ENCODE measurements around the gene GRK6.

The GRK6 gene

DNA sequence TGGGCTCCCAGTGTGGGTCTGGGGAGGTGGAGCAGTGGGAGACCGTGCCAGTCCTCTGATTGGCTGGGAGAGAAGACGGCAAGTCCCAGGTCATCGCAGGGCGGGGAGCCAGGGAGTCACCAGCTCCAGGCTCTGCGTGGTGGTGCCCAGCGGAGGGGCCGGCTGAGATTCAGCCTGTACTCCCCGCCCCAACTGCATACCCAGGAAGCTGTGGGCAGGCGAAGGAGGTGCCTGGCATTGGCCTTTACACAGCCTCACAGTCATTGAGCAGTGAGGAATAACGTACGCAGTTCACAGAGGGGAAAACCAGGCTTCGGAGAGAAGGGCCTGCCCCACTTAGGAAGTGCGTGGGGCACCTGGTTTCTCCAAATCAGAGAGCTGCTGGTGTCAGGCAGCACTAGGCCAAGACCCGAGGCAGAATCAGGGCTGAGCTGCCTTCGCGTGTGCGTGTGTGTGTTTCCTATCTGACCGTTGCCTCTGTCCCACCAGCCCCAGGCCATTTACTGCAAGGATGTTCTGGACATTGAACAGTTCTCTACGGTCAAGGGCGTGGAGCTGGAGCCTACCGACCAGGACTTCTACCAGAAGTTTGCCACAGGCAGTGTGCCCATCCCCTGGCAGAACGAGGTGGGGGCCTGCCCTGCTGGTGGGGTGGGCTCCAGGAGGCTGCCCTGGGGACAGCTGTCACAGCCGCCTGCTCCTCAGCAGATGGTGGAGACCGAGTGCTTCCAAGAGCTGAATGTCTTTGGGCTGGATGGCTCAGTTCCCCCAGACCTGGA is 13.9 kb downstream of the GRK6 start:
- peak; percentile 42 for DNase-seq (ENCODE audit: low read depth)

DNA sequence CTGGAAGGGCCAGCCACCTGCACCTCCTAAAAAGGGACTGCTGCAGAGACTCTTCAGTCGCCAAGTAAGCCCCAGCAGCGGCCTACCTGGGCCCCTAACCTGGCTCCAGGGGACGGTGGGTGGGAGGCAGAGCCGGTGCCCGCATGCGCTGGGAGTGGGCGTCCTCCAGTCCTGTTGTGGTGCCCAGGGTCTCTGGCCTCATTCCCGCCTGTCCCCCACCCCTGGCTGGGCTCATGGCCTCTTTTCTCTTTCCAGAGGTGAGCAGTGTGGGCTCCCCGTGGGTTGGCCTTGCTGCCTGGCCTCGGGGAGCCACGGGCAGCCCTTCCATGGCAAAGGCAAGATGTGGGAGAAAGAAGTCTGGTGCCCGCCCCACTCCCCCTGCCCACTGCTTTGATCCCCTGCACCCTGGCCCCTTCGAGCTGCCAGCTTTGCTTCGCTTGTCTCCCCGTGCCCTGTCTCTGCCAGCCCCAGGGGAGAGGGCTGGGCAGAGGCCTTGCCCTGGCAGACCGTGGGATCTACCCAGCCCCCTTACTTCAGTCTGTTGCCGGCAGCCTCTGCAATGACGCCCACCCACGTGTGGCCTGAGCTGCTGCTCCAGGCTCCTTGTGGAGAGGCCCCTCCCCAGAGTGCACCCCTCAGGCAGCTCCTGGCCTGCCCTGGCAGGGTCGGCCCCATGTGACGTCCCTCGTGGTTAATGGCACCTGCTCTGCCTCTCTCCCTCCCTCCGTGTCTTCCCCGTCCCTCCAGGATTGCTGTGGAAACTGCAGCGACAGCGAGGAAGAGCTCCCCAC is 14.7 kb downstream of the GRK6 start:
- DNase-seq (ENCODE audit: low read depth) = no peak

DNA sequence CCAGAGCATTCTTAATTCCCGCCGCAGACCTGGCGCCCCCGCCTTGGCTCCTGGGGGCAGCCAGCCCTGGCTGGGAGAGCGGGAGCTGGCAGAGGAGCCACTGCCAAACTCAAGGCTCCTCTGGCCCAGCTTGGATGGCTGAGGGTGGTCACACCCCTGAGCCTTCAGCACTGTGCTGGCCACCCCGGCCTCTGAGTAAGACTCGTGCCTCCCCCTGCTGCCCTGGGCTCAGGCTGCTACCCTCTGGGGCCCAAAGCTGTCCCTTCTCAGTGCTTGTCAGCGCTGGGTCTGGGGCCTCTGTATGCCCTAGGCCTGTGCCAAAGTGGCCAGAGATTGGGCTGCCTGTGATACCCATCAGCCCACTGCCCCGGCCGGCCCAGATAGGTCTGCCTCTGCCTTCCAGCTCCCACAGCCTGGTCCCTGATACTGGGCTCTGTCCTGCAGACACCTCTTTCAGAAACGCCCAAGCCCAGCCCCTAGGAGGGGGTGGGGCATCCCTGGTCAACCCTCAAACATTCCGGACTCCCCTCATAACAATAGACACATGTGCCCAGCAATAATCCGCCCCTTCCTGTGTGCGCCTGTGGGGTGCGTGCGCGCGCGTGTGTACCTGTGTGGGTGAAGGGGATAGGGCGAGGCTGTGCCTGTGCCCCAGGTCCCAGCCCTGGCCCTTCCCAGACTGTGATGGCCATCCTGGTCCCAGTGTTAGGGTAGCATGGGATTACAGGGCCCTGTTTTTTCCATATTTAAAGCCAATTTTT is 15.8 kb downstream of the GRK6 start:
- DNase-seq (ENCODE audit: low read depth) = no peak

DNA sequence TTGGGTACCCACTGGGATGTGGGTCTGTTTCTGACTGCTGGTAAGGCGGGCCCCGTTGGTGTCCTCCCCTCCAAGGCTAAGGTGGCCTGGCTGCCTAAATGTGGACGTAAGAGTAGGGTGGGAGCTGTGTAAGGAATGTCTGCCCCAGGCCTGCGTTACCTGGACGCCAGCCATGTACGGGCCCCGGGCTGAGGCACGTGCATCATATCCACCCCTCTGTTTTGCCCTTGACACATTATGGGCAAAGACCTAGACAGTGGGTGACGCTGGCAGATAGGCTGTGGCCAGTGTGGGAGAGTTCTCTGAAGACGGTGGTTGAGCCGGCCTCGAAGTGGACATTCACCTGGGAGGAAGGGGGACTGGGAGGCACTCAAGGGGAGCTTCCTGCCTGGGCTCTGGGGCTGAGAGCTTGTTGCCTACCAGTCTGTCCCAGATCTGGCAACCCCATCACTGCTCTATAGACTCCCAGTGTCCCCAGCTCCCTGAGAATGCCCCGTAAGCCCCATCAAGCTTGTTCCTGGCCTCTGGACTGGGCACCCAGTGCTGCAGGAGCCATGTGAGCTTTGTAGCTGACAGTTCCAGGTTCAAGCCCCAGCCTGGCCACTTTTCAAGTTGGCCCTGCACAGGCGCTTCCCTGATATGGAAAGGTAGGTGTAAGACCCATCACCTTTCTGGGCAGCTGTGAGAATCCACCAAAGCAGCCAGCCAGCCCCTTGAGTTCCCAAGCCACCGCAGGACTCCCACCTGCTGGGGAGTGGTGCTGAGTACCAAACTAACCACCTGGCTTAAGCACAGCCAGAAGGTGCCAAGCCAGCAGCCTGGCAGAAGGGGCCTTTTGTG is 16.9 kb downstream of the GRK6 start:
- DNase-seq (ENCODE audit: low read depth) = no peak

DNA sequence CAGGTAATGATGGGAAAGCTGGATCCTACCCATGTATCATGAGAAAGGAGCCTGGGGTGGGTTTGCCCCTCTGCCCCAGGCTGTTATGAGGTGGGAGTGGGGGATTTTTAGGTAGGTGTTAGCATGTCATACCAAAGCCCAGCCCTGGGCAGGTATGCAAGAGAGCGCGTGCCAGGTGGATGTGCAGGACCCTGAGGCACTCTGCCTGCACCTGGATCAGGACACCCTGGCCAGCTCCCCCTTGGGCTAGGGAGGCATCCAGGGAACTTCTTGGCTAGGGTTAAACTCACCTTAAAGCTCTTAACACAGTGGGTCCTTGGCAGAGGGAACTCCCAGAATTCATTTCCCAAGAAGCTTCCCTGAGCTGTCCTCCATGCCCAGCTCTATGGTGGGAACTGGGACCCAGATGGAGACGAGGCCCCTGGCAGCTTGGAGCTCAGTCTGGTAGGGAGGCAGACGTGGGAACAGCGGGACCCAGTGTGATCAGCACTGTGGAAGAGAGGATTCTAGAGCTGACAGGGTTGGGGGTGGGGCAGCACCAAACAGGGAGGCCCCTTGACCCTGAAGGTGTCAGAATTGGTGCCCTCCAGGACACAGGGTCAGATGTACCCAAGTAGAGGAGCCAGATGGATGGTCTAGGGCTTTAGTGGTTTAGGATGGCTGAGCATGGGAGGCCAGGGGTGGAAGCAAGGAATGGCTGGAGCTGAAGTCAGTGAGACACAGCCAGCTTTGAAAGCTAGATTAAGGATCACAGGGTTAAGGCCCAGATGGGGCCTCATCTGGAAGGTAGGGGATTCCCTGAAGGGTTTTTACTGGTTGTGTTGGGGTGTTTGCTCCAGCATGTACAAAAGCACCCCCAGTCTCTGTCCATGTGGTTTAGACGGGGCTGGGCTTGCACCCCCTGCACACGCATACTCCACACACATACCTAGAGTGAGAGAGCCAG is 17.9 kb downstream of the GRK6 start:
- no peak for DNase-seq (ENCODE audit: low read depth)

DNA sequence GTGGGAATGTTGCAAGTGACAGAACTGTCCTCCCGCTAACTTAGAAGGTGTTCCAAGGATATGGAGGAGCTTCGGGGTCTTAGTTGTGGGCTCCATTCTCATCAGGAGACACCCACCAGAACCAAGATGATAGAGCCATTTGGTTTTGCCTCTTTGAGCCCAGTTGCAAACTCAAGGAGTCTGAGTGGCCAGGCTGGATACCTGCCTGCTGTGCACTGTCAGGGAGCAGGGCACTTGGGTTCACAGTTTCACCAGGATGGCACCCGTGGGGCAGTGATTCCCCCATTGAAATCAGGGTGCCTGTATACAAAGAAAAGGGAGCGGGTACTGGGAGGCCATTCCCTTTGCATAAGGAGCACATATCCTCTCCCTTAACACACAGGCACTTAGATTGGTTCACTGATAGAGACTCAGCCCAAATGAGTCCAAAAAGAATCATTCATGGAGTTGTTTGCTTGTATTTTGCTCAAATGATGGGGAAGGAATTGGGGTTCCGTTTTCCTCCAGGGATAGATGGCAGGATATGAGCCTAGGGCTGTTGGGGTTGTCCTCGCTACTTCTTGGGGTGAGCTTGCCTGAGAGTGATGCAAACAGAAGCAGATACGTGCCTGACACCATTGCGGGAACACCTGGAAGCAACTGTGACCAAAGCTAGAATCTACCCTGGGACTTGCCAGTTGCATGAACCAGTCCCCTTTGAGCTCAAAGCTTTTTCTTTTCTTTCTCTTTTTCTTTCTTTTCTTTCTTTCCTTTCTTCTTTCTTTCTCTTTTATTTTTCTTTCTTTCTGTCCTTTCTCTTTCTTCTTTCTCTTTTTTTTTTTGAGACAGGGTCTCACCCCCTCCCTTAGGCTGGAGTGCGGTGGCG is 18.8 kb downstream of the GRK6 start:
- DNase-seq (ENCODE audit: low read depth) = no peak

DNA sequence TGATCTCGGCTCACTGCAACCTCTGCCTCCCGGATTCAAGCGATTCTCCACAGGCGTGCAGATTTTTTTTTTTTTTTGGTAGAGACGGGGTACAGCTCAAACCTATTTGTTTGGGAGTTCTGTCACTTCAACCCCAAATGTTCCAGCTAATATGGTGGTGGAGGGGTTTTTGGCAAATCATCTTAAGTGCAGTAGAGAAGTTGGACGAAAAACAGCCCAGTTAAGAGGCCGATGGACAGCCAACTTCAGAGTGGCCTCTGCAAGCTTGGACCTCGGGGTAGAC is 19.4 kb downstream of the GRK6 start:
- no peak for DNase-seq (ENCODE audit: low read depth)

DNA sequence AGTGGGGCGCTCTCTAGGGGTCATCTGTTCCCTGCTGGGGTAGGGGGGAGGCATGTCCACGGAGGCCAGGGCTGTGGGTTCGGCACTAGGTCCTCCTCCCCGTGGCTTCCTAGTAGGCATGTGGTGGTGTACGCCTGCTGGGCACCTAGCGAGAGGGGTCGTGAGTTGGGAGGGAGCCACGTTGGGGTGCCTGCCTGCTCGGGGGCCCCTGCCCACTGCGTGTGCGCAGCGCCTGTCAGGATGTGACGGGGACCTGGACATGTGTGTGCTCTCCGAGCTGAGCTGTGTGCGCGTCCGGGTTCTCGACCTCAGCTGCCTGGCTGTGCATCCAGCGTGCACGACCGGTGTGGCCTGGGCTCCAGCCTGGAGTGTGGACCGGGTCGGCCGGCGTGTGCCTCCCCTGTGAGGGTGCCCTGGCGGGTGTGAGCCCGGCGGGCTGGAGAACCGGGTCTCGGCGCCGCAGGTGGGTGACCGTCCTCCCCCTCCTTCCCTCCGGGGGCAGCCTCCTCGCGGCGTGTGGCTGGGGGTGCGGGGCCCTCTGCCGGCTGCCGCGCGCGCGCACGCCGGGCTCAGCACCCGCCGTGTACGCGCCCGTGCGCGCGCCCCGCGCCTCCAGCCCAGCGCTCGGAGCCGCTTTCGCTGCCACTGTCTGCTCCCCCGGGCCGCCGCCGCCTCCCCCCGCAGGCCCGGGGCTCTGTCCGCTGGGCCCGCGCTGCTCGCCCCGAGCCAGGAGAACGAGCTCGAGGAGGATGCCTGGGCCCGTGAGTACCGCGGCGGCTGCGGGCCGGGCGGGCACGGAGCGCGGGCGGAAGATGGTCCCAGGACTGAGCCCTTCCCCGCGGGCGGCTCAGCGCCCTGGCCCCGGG is 20.0 kb downstream of the GRK6 start, which contains the start of gene PRR7:
Gene PRR7, plus strand, starts transcription at position 615 of the 866 bp plus-strand sequence. CDS start 8,254 bp downstream, outside the sequence.
- DNase-seq (ENCODE audit: low read depth) = peak; percentile 64

DNA sequence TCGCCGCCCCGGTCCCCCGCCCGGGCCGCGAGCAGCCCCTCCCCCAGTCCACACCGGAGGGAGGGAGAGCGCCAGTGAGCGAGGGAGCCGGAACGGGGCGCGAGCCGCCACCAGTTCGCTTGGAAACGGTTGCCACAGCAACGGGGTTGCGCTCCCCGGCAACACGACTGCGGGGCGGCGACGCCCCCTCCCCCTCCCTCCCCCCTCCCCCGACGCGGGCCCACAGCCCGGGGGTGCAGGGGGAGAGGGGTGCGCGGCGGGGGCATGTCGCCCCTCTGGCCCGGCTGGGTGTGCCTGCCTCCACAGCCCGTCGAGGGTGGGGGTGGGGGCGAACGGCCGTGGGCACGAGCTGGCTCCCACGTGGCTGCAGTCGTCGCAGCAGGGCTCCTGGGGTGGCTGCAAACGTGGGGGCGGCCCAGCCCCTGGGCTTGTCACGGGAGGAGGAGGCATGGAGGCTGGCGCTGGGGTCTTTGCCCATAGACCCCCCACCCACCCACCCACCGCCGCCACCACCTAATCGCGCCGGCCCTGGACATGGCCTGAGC is 20.7 kb downstream of the GRK6 start:
- peak; percentile 60 for DNase-seq (ENCODE audit: low read depth)

DNA sequence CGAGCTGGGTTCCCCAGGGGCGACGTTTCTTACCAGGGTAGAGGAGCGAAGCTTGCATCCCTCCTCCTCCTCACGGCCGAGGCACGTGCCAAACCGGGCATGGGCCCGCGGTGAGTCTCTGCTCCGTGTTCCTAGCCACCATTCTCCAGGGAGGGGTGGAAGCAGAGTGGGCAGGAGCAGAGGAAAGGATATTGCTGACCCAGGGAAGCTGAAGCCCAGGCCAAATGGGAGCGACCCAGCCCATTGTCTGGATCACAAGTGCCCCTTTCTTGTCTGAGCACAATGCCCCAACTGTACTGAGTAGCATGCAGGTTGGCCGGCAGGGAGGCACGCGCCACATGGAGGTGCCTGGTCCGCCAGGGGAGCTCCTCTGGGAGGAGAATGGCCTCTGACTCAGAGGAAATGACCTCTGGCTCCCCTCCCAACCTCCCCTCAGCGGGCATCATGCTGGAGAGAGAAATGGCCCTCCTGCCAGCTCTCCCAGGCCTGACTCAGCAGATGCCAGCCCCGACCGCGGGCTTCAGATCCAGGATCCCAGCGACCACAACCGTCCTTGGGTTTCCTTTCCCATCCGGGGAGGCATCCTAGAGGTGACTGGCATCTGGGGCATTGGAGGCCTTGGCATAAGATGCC is 21.3 kb downstream of the GRK6 start:
- DNase-seq (ENCODE audit: low read depth) = no peak

DNA sequence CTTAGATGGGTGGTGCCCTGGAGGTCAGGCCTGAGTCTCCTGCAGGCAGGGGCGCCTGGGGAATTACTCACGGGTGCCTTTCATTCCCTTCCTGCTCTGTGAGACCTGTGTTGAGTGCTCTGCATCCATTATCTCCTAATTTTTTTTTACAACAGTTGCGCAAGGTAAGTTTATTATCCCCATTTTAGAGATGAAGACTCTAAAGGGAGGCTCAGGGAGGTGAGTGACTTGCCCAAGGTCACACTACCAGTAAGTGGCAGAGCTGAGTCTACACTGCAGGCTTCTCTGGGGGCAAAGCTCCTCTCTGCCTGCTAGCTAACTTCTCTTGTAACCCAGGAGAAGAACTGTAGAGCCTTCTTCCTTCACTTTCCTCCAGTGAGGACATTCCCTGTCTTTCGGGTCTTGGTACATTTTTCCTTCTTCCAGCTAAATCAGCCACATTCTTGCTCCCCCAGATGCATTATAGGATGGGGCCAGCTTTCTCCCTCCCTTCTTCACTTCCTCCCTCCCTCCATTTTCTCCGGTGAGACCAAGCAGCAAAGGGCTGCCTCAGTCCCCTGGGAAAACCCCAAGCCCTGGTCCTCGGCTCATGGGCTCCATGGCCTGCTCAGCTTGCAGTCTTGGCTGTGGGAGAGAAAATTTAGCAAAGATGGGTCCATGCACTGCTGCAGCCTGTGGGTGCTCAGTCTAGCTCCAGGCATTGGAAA is 21.9 kb downstream of the GRK6 start:
- DNase-seq (ENCODE audit: low read depth) = no peak

DNA sequence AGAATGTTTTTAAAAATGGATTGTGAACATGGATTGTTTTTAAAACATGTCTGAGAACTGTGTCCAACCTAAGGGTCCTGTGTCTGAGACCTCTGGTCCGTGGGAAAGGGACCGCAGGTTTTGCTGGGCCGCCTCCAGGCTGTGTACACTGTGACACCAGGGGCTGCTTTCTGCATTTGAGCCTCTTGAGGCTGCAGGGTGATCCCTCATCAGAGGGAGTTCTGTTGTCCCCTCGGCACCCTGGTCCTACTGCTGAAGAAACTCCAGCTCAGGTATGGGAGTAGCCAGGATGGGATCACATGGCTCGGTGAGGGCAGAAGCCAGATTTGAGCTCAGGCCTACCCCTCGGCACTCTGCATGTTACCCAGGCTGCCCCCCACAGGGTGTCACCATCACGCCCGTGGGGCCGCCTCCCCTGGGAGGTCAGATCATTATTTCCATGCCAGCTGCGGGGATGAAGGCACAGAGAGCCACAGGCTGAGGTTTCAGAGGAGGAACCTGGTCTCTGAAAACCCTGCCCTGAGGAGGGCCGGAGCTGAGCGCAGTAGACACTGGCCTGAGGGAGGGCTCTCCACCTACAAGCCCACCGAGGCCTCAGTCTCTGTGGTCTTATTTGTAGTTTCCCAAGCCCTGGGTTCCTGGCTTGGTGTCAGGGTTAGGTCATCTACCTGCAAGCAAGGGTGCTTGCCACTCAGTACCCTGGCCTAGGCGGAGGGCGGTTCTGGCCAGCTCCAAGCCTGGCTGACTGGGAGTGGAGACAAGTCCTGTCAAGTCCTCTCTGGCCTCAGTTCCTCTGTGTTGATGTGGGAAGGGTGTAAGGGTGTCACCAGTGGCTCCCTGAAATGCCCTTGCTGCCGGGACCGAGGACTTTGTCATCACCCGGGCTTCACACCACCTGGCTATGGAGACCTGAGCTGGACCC is 22.9 kb downstream of the GRK6 start:
- no peak for DNase-seq (ENCODE audit: low read depth)

DNA sequence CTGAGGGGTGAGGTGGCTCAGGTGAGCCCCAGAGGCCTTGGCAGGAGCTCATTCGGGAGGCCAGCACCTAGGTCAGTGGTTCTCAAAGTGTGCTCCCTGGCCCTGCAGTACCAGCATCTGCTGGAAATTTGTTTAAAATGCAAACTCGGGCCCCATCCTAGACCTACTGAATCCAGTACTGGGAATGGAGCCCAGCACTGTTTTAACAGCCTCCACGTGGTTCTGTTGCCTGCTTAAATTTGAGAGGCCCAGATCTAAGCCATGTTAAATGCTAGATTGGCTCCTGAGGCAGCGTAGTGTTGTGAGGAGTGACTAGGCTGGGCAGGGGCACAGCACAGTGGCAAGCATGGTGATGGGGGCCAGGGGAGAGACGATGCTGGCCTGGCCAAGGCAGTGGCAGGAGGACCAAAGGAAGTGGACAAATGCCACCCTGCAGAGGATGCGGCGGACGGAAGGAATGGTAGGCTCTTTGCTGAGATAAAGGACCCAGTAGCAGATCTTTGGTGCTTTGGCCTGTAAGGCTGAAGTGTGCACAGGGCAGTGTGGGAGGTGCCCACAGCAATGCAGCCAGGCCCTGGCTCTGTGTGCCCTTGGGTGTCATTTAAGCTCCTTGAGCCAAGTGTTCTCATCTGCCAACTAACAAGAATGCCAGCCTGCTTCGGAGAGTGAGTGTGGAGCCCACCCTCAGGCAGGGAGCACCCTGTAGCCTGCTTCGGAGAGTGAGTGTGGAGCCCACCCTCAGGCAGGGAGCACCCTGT is 24.4 kb downstream of the GRK6 start:
- DNase-seq (ENCODE audit: low read depth) = no peak

DNA sequence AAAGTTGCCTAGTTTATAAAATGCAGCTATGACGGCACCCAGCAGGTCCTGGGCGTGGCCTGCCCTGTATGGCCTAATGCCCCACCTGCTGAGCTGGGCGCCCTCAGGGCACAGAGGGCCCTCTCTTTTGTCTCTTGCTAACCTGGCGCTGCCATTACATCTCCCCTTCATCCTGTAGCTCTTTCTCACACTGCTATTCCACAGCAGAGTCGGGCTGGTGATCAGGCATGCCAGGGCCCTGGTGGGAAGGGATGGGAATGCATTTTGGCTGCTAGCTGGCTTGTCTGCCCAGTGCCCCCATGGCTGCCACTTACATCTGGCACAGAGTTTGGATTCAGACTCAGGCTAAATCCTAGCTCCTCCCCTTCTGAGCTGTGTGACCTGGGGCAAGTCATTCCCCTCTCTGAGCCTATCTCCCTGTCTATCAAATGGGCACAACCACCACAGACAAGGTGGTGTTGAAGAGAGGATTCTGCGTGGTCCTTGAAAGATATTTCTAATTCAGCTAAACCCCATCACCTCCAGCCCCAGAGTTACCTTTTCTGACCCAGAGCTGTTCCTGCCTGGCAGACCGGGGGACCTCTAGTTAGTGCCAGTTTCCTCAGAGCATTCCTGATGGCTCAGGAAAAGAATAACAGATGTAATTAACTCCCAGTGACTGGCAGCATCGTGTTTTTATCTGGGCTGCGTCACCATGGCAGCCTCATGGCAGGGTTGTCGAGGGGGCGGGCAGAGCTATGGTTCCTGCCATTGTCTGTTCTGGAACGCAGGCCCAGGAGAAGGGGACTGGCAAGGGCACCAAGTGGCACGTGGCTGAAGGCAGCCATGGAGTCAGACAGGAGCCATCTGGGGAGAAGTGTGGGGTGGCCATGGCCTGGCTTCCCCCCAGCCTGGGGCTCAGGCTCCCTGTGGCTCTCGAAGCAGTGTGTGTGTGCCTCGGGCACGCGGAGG is 26.5 kb downstream of the GRK6 start:
- no peak for DNase-seq (ENCODE audit: low read depth)

All from activated T-helper 9 cell treated with anti-CD3 and anti-CD28 coated beads, Interleukin-2, amount 50 U/mL, for 16 hours (primary cell).